Neural progenitor cell (in vitro differentiated cells): ENCODE measurements around the gene DROSHA.

ENCODE experiments used
- EZH2phosphoT487 ChIP-seq: fragments of 200-600 bp; sonication (generic); IDR thresholded peaks from 2 replicates; pipeline ENCODE4 v1.6.1; 2017; ENCODE audit warnings: antibody characterized with exemption
- TF ChIP-seq, protein P1 (sequence below): fragments of 200-600 bp; sonication (generic); IDR thresholded peaks from 2 replicates; pipeline ENCODE4 v1.5.1; 2017; ENCODE audit warnings: antibody characterized with exemption, mild to moderate bottlenecking

DNA sequence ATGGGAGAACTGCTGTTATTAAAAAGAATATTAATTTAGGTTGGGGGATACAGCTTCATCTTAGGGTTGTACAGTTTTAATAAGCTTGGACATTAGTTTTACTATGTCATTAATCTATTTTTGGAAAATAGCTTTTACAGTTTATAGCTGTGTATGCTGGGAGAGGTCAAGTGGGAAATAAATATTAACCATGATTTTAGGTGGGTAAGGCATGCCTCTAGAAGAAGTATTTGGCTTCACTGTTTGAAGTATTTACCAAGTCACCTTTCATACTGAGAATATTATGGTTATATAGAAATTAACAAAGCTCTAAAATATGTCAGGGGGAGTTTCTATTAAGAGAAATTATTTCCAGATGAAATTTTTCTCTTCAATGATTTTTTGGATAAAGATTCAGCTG, 5.5 kb upstream of the DROSHA start:
- TF ChIP-seq EZH2phosphoT487, result no peak
- TF ChIP-seq, protein P1, sequence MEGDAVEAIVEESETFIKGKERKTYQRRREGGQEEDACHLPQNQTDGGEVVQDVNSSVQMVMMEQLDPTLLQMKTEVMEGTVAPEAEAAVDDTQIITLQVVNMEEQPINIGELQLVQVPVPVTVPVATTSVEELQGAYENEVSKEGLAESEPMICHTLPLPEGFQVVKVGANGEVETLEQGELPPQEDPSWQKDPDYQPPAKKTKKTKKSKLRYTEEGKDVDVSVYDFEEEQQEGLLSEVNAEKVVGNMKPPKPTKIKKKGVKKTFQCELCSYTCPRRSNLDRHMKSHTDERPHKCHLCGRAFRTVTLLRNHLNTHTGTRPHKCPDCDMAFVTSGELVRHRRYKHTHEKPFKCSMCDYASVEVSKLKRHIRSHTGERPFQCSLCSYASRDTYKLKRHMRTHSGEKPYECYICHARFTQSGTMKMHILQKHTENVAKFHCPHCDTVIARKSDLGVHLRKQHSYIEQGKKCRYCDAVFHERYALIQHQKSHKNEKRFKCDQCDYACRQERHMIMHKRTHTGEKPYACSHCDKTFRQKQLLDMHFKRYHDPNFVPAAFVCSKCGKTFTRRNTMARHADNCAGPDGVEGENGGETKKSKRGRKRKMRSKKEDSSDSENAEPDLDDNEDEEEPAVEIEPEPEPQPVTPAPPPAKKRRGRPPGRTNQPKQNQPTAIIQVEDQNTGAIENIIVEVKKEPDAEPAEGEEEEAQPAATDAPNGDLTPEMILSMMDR, result no peak
